Naive B cell (primary cell): Measurements from ENCODE around the gene RPEL1. TPM values are rescaled to one million over a fixed set of nuclear protein-coding genes. Genes with fewer than 3 reads are reported as not detected.

Experiments used
- ATAC-seq, 2 donors: fragments of 150-1000 bp; cut with Tn5 transposase; 2 replicates each; pipeline ENCODE4 v1.10.0; 2021; ENCODE audit warnings: low read depth in 2 of 2, mild to moderate bottlenecking in 2 of 2, moderate library complexity in 2 of 2
- DNase-seq: peaks from one replicate; pipeline ENCODE4 v3.0.0; 2022
- H3K27ac Mint-ChIP-seq, 6 donors: one replicate each; pipeline ENCODE4 v1.8.0; 2020 to 2022; ENCODE audit warnings: mild to moderate bottlenecking in 6 of 6, mixed read lengths in 6 of 6, moderate library complexity in 5 of 6, inconsistent platforms in 2 of 6
- H3K27me3 Mint-ChIP-seq, 3 donors: one replicate each; pipeline ENCODE4 v1.8.0; 2021 to 2022; ENCODE audit warnings: mixed read lengths in 3 of 3, mild to moderate bottlenecking in 1 of 3
- H3K36me3 Mint-ChIP-seq, 2 donors: one replicate each; pipeline ENCODE4 v1.8.0; 2020 to 2022; ENCODE audit warnings: mixed read lengths in 2 of 2, inconsistent platforms in 1 of 2, mild to moderate bottlenecking in 1 of 2
- H3K4me1 Mint-ChIP-seq, 3 donors: one replicate each; pipeline ENCODE4 v1.8.0; 2020 to 2022; ENCODE audit warnings: mixed read lengths in 3 of 3, inconsistent platforms in 1 of 3, mild to moderate bottlenecking in 1 of 3, moderate library complexity in 1 of 3
- H3K4me3 Mint-ChIP-seq, 8 donors: one replicate each; pipeline ENCODE4 v1.8.0; 2020 to 2022; ENCODE audit warnings: mild to moderate bottlenecking in 8 of 8, mixed read lengths in 8 of 8, moderate library complexity in 8 of 8, inconsistent platforms in 2 of 8
- H3K9me3 Mint-ChIP-seq, 7 donors: one replicate each; pipeline ENCODE4 v1.8.0; 2020 to 2022; ENCODE audit warnings: mixed read lengths in 7 of 7, mild to moderate bottlenecking in 5 of 7, inconsistent platforms in 2 of 7, moderate library complexity in 1 of 7
- polyA plus RNA-seq, 6 donors: library from polyadenylated mRNA; unstranded; fragments of 300-500 nt; fragmentation: Illumina TruSeq; gene quantifications; one replicate each; pipeline ENCODE4 v1.2.3, GENCODE V29; 2021; ENCODE audit warnings: low read depth in 6 of 6

RPEL1 gene
- polyA plus RNA-seq, 6 donors from 2014 or later: not detected

DNA sequence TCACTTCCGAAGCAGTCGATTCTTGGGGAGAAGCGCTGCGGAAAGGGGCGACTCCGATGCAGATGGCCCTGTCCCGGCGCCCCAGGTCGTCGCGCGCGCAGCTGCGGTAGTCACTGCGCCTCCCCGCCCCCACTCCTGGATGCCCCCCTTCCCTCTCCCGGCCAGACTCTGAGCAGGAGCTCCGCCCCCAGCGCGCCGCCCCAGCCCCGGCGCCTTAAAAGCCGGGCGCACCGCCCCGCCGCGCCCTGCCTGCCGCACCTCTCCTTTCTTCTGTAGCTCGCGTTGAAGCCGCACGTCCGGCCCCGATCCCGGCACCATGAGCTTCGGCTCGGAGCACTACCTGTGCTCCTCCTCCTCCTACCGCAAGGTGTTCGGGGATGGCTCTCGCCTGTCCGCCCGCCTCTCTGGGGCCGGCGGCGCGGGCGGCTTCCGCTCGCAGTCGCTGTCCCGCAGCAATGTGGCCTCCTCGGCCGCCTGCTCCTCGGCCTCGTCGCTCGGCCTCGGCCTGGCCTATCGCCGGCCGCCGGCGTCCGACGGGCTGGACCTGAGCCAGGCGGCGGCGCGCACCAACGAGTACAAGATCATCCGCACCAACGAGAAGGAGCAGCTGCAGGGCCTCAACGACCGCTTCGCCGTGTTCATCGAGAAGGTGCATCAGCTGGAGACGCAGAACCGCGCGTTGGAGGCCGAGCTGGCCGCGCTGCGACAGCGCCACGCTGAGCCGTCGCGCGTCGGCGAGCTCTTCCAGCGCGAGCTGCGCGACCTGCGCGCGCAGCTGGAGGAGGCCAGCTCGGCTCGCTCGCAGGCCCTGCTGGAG lies 31.4 kb downstream of the RPEL1 start, which contains the start of gene INA:
Gene INA (plus strand): TSS at position 243 of the 817 bp plus-strand sequence. CDS start 74 bp downstream, at position 317.
- peak within 1 kb of the TSS in 1 of 6 donors; percentile 75 for H3K27ac Mint-ChIP-seq
- H3K36me3 Mint-ChIP-seq: peaks cover 4 to 8% of the 10 kb centered on the region in 2 donors
- H3K4me3 Mint-ChIP-seq: peak within 1 kb of the TSS in 7 of 8 donors; percentile 50 to 82 (median 72)
- H3K9me3 Mint-ChIP-seq: peaks cover 3 to 9% (median 5%) of the 10 kb centered on the region in 7 donors
- H3K4me1 Mint-ChIP-seq: peaks cover 8 to 18% (median 14%) of the 10 kb centered on the region in 3 donors
- peak; percentile 34 to 58 for ATAC-seq
- no peak for DNase-seq
- peaks cover 49 to 89% (median 77%) of the 10 kb centered on the region in 3 donors for H3K27me3 Mint-ChIP-seq

DNA sequence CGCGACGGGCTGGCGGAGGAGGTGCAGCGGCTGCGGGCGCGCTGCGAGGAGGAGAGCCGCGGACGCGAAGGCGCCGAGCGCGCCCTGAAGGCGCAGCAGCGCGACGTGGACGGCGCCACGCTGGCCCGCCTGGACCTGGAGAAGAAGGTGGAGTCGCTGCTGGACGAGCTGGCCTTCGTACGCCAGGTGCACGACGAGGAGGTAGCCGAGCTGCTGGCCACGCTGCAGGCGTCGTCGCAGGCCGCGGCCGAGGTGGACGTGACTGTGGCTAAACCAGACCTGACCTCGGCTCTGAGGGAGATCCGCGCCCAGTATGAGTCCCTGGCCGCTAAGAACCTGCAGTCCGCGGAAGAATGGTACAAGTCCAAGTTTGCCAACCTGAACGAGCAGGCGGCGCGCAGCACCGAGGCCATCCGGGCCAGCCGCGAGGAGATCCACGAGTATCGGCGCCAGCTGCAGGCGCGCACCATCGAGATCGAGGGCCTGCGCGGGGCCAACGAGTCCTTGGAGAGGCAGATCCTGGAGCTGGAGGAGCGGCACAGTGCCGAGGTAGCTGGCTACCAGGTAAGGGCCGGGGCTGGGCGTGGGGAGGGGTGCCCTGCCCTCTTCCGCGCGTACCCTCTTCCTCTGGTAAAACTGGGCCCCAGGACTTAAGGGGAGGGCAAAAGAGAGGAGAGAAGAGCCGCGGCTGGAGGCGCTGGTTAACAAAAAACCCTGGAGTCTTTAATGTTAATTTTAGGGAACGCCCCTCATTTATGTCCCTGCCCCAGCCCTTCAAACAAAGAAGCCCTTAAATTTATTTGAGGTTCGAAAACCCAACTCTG lies 32.2 kb downstream of the RPEL1 start:
- Mint-ChIP-seq H3K9me3 (peaks cover 3 to 9% (median 5%) of the 10 kb centered on the region in 7 donors), H3K4me3 (peak overlapping the region in 6 of 8 donors; percentile 31 to 80 (median 56)), H3K27me3 (peaks cover 53 to 86% (median 70%) of the 10 kb centered on the region in 3 donors), H3K27ac (no peak overlapping the region), H3K36me3 (peaks cover 4 to 8% of the 10 kb centered on the region in 2 donors), H3K4me1 (peaks cover 8 to 18% (median 14%) of the 10 kb centered on the region in 3 donors)
- ATAC-seq (no peak), DNase-seq (no peak)

GRCh38 chr10:103278537-103278823 lies 32.8 kb downstream of the RPEL1 start:
- Mint-ChIP-seq H3K4me3 (peak overlapping the region in 6 of 8 donors; percentile 31 to 80 (median 56)), H3K36me3 (peaks cover 4 to 8% of the 10 kb centered on the region in 2 donors), H3K4me1 (peaks cover 8 to 18% (median 14%) of the 10 kb centered on the region in 3 donors), H3K27me3 (peaks cover 57 to 83% (median 64%) of the 10 kb centered on the region in 3 donors), H3K9me3 (peaks cover 3 to 9% (median 5%) of the 10 kb centered on the region in 7 donors), H3K27ac (peak overlapping the region in 1 of 6 donors; percentile 94)
- DNase-seq: no peak
- no peak for ATAC-seq

GRCh38 chr10:103278862-103279298 lies 33.2 kb downstream of the RPEL1 start:
- Mint-ChIP-seq H3K27ac (peak overlapping the region in 2 of 6 donors; percentile 70 to 94), H3K4me3 (peak overlapping the region; percentile 31 to 80 (median 46))

DNA sequence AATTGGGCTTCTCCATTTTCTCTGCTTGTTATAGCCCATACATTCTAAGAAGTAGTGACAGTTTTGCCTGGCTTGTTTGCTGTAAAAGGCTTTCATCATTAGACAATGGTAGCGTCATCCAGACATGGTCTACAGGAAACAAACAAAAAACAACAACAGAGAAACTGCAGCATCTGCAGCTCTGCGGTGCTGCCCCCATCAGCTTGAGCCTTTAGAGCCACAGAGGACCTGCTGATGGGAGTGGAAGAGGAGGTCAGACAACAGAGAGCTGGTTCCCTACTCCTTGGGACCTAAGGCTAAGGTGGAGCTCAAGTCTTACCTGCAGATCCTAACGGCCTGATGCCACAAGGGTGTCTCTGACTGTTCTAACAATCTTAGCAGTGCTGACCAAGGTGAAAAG lies 34.3 kb downstream of the RPEL1 start:
- Mint-ChIP-seq H3K27me3 (peaks cover 60 to 86% (median 61%) of the 10 kb centered on the region in 3 donors), H3K27ac (no peak overlapping the region), H3K36me3 (peaks cover 4 to 8% of the 10 kb centered on the region in 2 donors), H3K9me3 (peaks cover 3 to 9% (median 5%) of the 10 kb centered on the region in 7 donors), H3K4me3 (peak overlapping the region in 1 of 8 donors; percentile 22), H3K4me1 (peaks cover 8 to 18% (median 14%) of the 10 kb centered on the region in 3 donors)
- DNase-seq: no peak
- ATAC-seq: no peak

More at GRCh38 chr10:103278862-103279298, 33.2 kb downstream of the RPEL1 start:
- H3K27me3 Mint-ChIP-seq: peaks cover 54 to 81% (median 61%) of the 10 kb centered on the region in 3 donors
- H3K36me3 Mint-ChIP-seq: peaks cover 4 to 8% of the 10 kb centered on the region in 2 donors
- peaks cover 8 to 18% (median 14%) of the 10 kb centered on the region in 3 donors for H3K4me1 Mint-ChIP-seq
- peaks cover 3 to 9% (median 5%) of the 10 kb centered on the region in 7 donors for H3K9me3 Mint-ChIP-seq
- ATAC-seq (no peak), DNase-seq (no peak)

- Mint-ChIP-seq H3K27me3 (peaks cover 56 to 83% (median 57%) of the 10 kb centered on the region in 3 donors), H3K27ac (no peak overlapping the region), H3K4me1 (peaks cover 8 to 18% (median 14%) of the 10 kb centered on the region in 3 donors), H3K4me3 (no peak overlapping the region), H3K9me3 (peaks cover 3 to 9% (median 5%) of the 10 kb centered on the region in 7 donors), H3K36me3 (peaks cover 4 to 8% of the 10 kb centered on the region in 2 donors)
- DNase-seq (no peak), ATAC-seq (no peak)
Observed at GRCh38 chr10:103280506-103280905, 34.8 kb downstream of the RPEL1 start.

DNA sequence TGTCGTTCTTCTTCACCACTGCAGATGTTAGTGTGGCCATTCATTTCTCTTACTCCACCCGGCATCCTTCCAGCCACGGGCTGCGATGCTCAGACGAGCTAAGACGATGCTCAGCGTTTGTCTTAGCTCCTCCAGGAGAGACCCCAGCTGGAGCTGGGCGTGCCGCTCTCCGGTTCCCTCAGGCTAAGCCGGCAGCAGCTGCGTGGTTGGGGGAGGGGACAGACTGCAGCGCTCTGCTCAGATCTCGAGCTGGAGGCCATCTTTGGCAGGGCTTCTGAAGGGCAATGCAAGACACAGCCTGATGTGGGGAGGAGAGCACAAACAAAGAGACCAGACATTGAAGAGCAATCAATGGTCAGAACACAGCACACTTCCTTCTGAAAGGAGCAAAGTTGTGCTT lies 36.1 kb downstream of the RPEL1 start:
- DNase-seq (no peak), ATAC-seq (no peak)
- Mint-ChIP-seq H3K36me3 (peaks cover 4 to 8% of the 10 kb centered on the region in 2 donors), H3K27me3 (peaks cover 53 to 83% (median 61%) of the 10 kb centered on the region in 3 donors), H3K27ac (no peak overlapping the region), H3K4me3 (no peak overlapping the region), H3K4me1 (peaks cover 4 to 12% (median 9%) of the 10 kb centered on the region in 3 donors), H3K9me3 (peaks cover 3 to 9% (median 5%) of the 10 kb centered on the region in 7 donors)

DNA sequence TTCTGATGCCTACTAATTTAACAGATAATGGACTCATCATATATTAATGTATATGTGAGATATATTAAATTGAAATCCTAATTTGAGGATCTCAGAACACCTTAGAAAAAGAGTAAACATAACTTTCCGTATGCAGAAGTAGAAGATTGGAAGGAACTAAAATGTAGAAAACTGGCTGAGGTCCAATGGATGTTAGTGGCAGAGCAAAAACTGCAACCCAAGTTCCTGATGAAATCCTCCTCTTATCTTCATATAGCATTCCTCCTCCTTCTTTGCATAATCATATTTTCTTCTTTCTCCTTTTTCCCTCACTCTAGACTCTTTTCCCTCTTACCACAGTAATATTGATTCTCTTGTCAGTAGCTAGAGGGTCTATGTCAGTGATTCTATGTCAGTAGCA lies 37.3 kb downstream of the RPEL1 start:
- Mint-ChIP-seq H3K4me1 (peaks cover 0 to 11% (median 4%) of the 10 kb centered on the region in 3 donors), H3K4me3 (no peak overlapping the region), H3K36me3 (peaks cover 4 to 8% of the 10 kb centered on the region in 2 donors), H3K27ac (no peak overlapping the region), H3K27me3 (peaks cover 51 to 76% (median 61%) of the 10 kb centered on the region in 3 donors), H3K9me3 (peaks cover 3 to 9% (median 5%) of the 10 kb centered on the region in 7 donors)
- no peak for DNase-seq
- ATAC-seq: no peak

DNA sequence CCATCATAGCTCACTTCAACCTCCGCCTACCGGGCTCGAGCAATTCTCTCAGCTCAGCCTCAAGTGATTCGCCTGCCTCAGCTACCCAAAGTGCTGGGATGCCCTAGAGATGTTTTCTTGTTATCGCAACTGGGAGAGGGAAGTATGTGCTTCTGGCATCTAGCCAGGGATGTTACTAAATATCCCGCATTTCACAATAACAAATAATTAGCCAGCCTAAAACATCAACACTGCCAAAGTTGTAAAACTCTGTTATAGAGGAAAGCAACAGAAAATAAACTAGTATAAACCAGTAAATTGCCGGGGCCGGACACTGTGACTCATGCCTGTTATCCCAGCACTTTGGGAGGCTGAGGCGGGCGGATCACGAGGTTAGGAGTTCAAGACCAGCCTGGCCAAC lies 38.5 kb downstream of the RPEL1 start:
- Mint-ChIP-seq H3K36me3 (peaks cover 0 to 1% of the 10 kb centered on the region in 2 donors), H3K4me1 (peaks cover 0 to 5% (median 4%) of the 10 kb centered on the region in 3 donors), H3K27ac (no peak overlapping the region), H3K27me3 (peaks cover 43 to 76% (median 61%) of the 10 kb centered on the region in 3 donors), H3K4me3 (no peak overlapping the region), H3K9me3 (peaks cover 0 to 4% (median 0%) of the 10 kb centered on the region in 7 donors)
- no peak for DNase-seq
- ATAC-seq: no peak

GRCh38 chr10:103287992-103288391 lies 42.3 kb downstream of the RPEL1 start:
- peaks cover 27 to 59% (median 43%) of the 10 kb centered on the region in 3 donors for H3K27me3 Mint-ChIP-seq
- H3K27ac Mint-ChIP-seq: no peak overlapping the region
- H3K4me1 Mint-ChIP-seq: no peaks in the 10 kb centered on the region
- ATAC-seq: no peak
- H3K36me3 Mint-ChIP-seq: no peaks in the 10 kb centered on the region
- no peak for DNase-seq
- H3K9me3 Mint-ChIP-seq: no peaks in the 10 kb centered on the region
- peak overlapping the region in 1 of 8 donors; percentile 4 for H3K4me3 Mint-ChIP-seq

DNA sequence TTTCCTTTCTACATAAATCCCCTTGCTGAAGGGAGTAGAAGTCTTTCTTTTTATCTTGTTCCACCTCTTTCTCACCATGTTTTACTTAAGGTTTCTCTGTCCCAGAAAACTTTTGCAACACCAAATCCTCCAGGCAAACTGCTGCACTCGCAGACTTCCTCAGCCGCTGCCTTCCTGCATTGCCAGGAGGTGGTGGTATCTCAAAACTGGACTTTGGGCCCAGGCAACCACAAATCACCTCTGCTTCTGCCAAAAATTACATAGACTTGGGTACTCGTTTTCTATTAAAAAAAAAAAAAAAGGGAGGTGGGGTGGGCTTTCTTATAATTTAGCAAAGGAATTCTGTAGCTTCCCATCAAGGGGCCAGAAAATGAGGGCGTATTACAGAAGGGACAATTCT lies 45.9 kb downstream of the RPEL1 start:
- H3K4me1 Mint-ChIP-seq: no peaks in the 10 kb centered on the region
- H3K27me3 Mint-ChIP-seq: peaks cover 20 to 38% (median 26%) of the 10 kb centered on the region in 3 donors
- no peak overlapping the region for H3K4me3 Mint-ChIP-seq
- H3K9me3 Mint-ChIP-seq: no peaks in the 10 kb centered on the region
- H3K27ac Mint-ChIP-seq: peak overlapping the region in 1 of 6 donors; percentile 67
- DNase-seq (no peak), ATAC-seq (no peak)
- no peaks in the 10 kb centered on the region for H3K36me3 Mint-ChIP-seq

GRCh38 chr10:103295374-103296015 lies 49.8 kb downstream of the RPEL1 start:
- DNase-seq (no peak), ATAC-seq (no peak)
- Mint-ChIP-seq H3K4me3 (no peak overlapping the region), H3K36me3 (no peaks in the 10 kb centered on the region), H3K9me3 (no peaks in the 10 kb centered on the region), H3K27ac (no peak overlapping the region), H3K27me3 (peaks cover under 1 to 8% (median 5%) of the 10 kb centered on the region in 3 donors), H3K4me1 (no peaks in the 10 kb centered on the region)
